SKM-1 treated with dmso at 0.1 percent for 144 hours (cell line): ENCODE data around the gene CCR9.

ENCODE experiments used
- DNase-seq: peaks from one replicate; lab custom pipeline; 2025; ENCODE audit not compliant: unreplicated experiment; lab: John Stamatoyannopoulos, UW

Gene CCR9

GRCh38 chr3:45907769-45908705 lies 21.7 kb downstream of the CCR9 start:
- DNase-seq, result no peak

- DNase-seq, result no peak
These were observed 22.4 kb downstream of the CCR9 start for GRCh38 chr3:45908761-45909160.

GRCh38 chr3:45909542-45909941 lies 23.2 kb downstream of the CCR9 start:
- DNase-seq, result no peak

GRCh38 chr3:45910892-45911291 lies 24.5 kb downstream of the CCR9 start:
- no peak for DNase-seq

GRCh38 chr3:45911511-45912226 lies 25.3 kb downstream of the CCR9 start:
- no peak for DNase-seq

GRCh38 chr3:45912435-45912834 lies 26.1 kb downstream of the CCR9 start:
- no peak for DNase-seq

GRCh38 chr3:45914362-45915058 lies 28.2 kb downstream of the CCR9 start:
- no peak for DNase-seq

- no peak for DNase-seq
These were observed 28.7 kb downstream of the CCR9 start for GRCh38 chr3:45915059-45915439.

GRCh38 chr3:45915518-45916231 lies 29.3 kb downstream of the CCR9 start:
- peak; percentile 19 for DNase-seq

GRCh38 chr3:45917146-45917898 lies 31.0 kb downstream of the CCR9 start:
- no peak for DNase-seq

GRCh38 chr3:45921158-45922038 lies 35.1 kb downstream of the CCR9 start:
- DNase-seq, result no peak

- DNase-seq, result no peak
These were observed 35.6 kb downstream of the CCR9 start for GRCh38 chr3:45922039-45922326.

- DNase-seq, result no peak
These were observed 36.7 kb downstream of the CCR9 start for GRCh38 chr3:45922950-45923590.

- no peak for DNase-seq
These were observed 37.4 kb downstream of the CCR9 start for GRCh38 chr3:45923755-45924154.

- no peak for DNase-seq
These were observed 41.5 kb downstream of the CCR9 start for GRCh38 chr3:45927881-45928280.

GRCh38 chr3:45929042-45929679 lies 42.8 kb downstream of the CCR9 start:
- peak; percentile 30 for DNase-seq

- DNase-seq, result no peak
These were observed 45.2 kb downstream of the CCR9 start for GRCh38 chr3:45931496-45931895.

- DNase-seq, result peak; percentile 70
These were observed 45.8 kb downstream of the CCR9 start for GRCh38 chr3:45932112-45932511.

- DNase-seq, result no peak
These were observed 47.2 kb downstream of the CCR9 start for GRCh38 chr3:45933591-45933990.
